Endothelial cell of umbilical vein (primary cell): ENCODE measurements around the gene ABAT. TPM values are rescaled to one million over a fixed set of nuclear protein-coding genes. Genes with fewer than 3 reads are reported as not detected.

Source experiments
- BruUV-seq: library from RNA; stranded (reverse); fragments of 400-500 nt; replicated peaks from 2 replicates; lab custom pipeline; 2021; lab: Mats Ljungman, UMichigan
- CTCF ChIA-PET: fragments of 300-600, 350-600 bp; sonication (Branson Sonifier 250); formaldehyde crosslinking; loops from one replicate; lab custom pipeline; 2021; ENCODE audit warnings: antibody characterized with exemption, inconsistent platforms; lab: Charles Lee
- POLR2A ChIA-PET: fragments of 300-600, 350-600 bp; sonication (Branson Sonifier 250); formaldehyde crosslinking; loops from one replicate; lab custom pipeline; 2021; ENCODE audit warnings: antibody characterized with exemption, inconsistent platforms; lab: Charles Lee
- DNase-seq: peaks from one replicate; pipeline ENCODE4 v3.0.0-alpha.2; 2011; ENCODE audit warnings: low read depth, low spot score
- FAIRE-seq: peaks from 2 replicates; lab custom pipeline; 2011; peaks lifted over from hg19 to GRCh38; lab: Jason Lieb, UNC
- H2AFZ ChIP-seq: 2 replicates; pipeline ENCODE4 v1.6.0; 2012; ENCODE audit warnings: low read depth, low read length, control low read depth, inconsistent platforms
- H3K27ac ChIP-seq: 2 replicates; pipeline ENCODE4 v1.5.1; 2011; ENCODE audit warnings: low read depth, mild to moderate bottlenecking, control low read depth, low read length, moderate library complexity; ENCODE audit not compliant: insufficient read depth
- H3K27me3 ChIP-seq, 2 experiments: 2 replicates each; pipeline versions ENCODE4 v1.6.0 to v1.6.1; 2011; ENCODE audit warnings: low read length in 2 of 2, mixed read lengths in 1 of 2; ENCODE audit not compliant: control insufficient read depth in 2 of 2, insufficient read depth in 2 of 2
- H3K36me3 ChIP-seq, 2 experiments: 2 replicates in 1 of 2; 3 replicates in 1 of 2; pipeline ENCODE4 v1.5.1; 2011; ENCODE audit warnings: low read length in 2 of 2, mild to moderate bottlenecking in 1 of 2, moderate library complexity in 1 of 2; ENCODE audit not compliant: control insufficient read depth in 2 of 2, insufficient read depth in 2 of 2; ENCODE audit errors: extremely low read depth in 1 of 2
- H3K4me1 ChIP-seq: 3 replicates; pipeline ENCODE4 v1.5.1; 2011; ENCODE audit warnings: mild to moderate bottlenecking, low read length; ENCODE audit not compliant: control insufficient read depth, insufficient read depth; ENCODE audit errors: extremely low read depth
- H3K4me2 ChIP-seq: 2 replicates; pipeline ENCODE4 v1.6.1; 2011; ENCODE audit warnings: low read length, control low read depth, mixed read lengths; ENCODE audit not compliant: insufficient read depth
- H3K4me3 ChIP-seq, 3 experiments: fragments of 200-600 bp in 1 of 3; sonication (generic), shearing (Covaris generic) in 1 of 3; replicated peaks in 1 of 3; 2 replicates each; pipeline ENCODE4 v1.5.1; 2011 to 2016; ENCODE audit warnings: control low read depth in 3 of 3, low read length in 3 of 3, mild to moderate bottlenecking in 2 of 3, inconsistent platforms in 1 of 3, low read depth in 1 of 3, moderate library complexity in 1 of 3; ENCODE audit not compliant: insufficient read depth in 1 of 3
- H3K79me2 ChIP-seq: 2 replicates; pipeline ENCODE4 v1.6.0; 2012; ENCODE audit warnings: low read length, inconsistent platforms; ENCODE audit not compliant: control insufficient read depth, insufficient read depth
- H3K9ac ChIP-seq: replicated peaks from 2 replicates; pipeline ENCODE3; 2011; ENCODE audit warnings: low read length, control low read depth; ENCODE audit not compliant: insufficient read depth; ENCODE audit errors: extremely low read depth
- H3K9me1 ChIP-seq: replicated peaks from 3 replicates; pipeline ENCODE4 v1.6.0; 2011; ENCODE audit warnings: mild to moderate bottlenecking, low read length; ENCODE audit not compliant: control insufficient read depth, insufficient read depth; ENCODE audit errors: extremely low read depth
- H3K9me3 ChIP-seq: replicated peaks from 2 replicates; pipeline ENCODE4 v1.5.1; 2012; ENCODE audit warnings: low read length, inconsistent platforms; ENCODE audit not compliant: control insufficient read depth, insufficient read depth
- H4K20me1 ChIP-seq: replicated peaks from 2 replicates; pipeline ENCODE3; 2011; ENCODE audit warnings: mild to moderate bottlenecking, low read length; ENCODE audit not compliant: control insufficient read depth, insufficient read depth; ENCODE audit errors: extremely low read depth
- FOS ChIP-seq: IDR thresholded peaks from 2 replicates; pipeline ENCODE4 v1.6.1; 2011; ENCODE audit warnings: mild to moderate bottlenecking, low read length, moderate library complexity, borderline replicate concordance; ENCODE audit not compliant: insufficient read depth
- JUN ChIP-seq: IDR thresholded peaks from 2 replicates; pipeline ENCODE4 v1.6.1; 2011; ENCODE audit warnings: borderline replicate concordance, low read depth; ENCODE audit not compliant: insufficient read length, insufficient read depth
- MYC ChIP-seq: IDR thresholded peaks from one replicate; pipeline ENCODE4 v1.6.1; 2011; ENCODE audit warnings: mild to moderate bottlenecking, low read depth, low read length
- POLR2A ChIP-seq: IDR thresholded peaks from 2 replicates; pipeline ENCODE4 v1.6.1; 2012; ENCODE audit warnings: low read depth, mild to moderate bottlenecking, control low read depth, low read length
- dilution Hi-C: fragments of 300-500 bp; cut with MboI; formaldehyde crosslinking; loops from one replicate; pipeline ENCODE4 v1.15.0; 2019; ENCODE audit warnings: low sequenced_read_pairs; ENCODE audit not compliant: extremely low pct_ligation_motif_present
- intact Hi-C: fragments of 100-400 bp; cut with micrococcal nuclease; formaldehyde crosslinking; loops from one replicate; pipeline ENCODE4 v1.10.0; 2022
- polyA plus RNA-seq, 4 experiments: library from polyadenylated mRNA; depleted of rRNA in 3 of 4; stranded (reverse) in 3 of 4; unstranded in 1 of 4; fragments of >200 nt; gene quantifications; 2 replicates each; pipeline versions ENCODE4 v1.2.1 to v1.2.3, GENCODE V29; 2011 to 2012; ENCODE audit warnings: missing spikeins in 1 of 4
- total RNA-seq: library from RNA; stranded (reverse); gene quantifications from 2 replicates; pipeline ENCODE4 v1.2.3, GENCODE V29; 2021
- TF ChIP-seq, protein P1 (sequence below), 2 donors: IDR thresholded peaks; 1 replicate in 1 of 2; 2 replicates in 1 of 2; pipeline ENCODE4 v1.5.1; 2011; ENCODE audit warnings: low read length in 2 of 2, mild to moderate bottlenecking in 2 of 2, moderate library complexity in 2 of 2, control low read depth in 1 of 2, inconsistent platforms in 1 of 2, low read depth in 1 of 2; ENCODE audit not compliant: insufficient read depth in 1 of 2; ENCODE audit errors: extremely low read depth in 1 of 2
- TF ChIP-seq, protein P2 (sequence below): IDR thresholded peaks from 2 replicates; pipeline ENCODE4 v1.6.1; 2011; ENCODE audit not compliant: insufficient read depth, insufficient read length

ABAT gene
- total and polyA plus RNA-seq, 2 donors (not counting 3 experiments of a cell fraction or from before 2014, with no cell fraction given), result 1.3 to 1.4 TPM

DNA sequence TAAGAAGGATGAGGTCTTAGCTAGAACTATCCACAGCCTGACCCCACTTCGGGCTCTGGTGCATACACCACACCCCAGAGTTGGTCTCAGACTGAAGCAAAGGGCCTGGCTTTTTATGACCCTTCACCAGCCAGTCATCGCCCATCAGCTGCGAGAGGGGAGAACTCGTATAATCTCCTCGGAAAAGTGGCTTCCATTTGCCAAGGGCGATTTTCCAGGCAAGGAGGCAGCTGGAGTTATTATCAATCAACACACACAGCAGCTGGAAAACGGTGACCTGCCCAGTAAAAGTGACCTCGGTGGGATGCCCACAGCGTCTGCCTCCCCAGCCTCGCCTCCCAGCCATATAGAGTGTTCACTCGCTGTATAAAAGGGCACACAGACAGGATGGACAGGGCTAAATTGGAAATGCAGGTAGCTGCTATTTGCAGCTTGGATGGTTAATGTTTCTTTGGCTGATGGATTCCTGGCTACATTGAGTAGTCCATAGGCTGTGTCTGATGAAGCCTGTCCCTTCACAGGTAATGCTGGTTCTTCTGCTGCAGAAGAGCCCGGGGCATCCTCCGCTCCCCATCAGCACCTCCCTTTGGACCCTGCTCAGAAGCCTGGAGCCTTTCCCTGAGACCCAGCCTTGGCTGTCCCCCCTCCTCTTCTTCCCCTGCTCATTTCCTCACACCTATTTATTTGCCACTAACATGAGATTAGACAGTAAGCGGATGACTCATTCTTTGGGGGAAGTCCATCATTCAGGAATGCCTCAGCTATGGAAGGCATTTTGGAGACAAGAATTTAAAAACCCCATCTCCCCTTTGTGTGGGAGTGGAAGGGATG, 77.3 kb downstream of the ABAT start:
- H3K4me1 ChIP-seq, result no peaks in the 10 kb centered on the region
- H3K79me2 ChIP-seq, result no peaks in the 10 kb centered on the region
- no peak overlapping the region for H3K27ac ChIP-seq
- DNase-seq (peak; percentile 13), FAIRE-seq (no peak)
- H2AFZ ChIP-seq, result no peak overlapping the region
- ChIA-PET CTCF (interaction anchor here (1.6 kb wide), 1 partner anchor 10 kb away, joined by 5 read pairs; no protein-coding TSS in a partner anchor), POLR2A (no interaction called here)
- no peak overlapping the region for H3K9ac ChIP-seq
- no TSS peak for BruUV-seq
- dilution Hi-C loops (no loop called here), intact Hi-C loops (no loop called here)
- H3K36me3 ChIP-seq, result no peaks in the 10 kb centered on the region
- no peaks in the 10 kb centered on the region for H4K20me1 ChIP-seq
- H3K4me2 ChIP-seq, result no peak overlapping the region
- no peaks in the 10 kb centered on the region for H3K9me3 ChIP-seq
- no peak overlapping the region for H3K4me3 ChIP-seq
- peak; percentile 46 for TF ChIP-seq FOS
- TF ChIP-seq, protein P1, sequence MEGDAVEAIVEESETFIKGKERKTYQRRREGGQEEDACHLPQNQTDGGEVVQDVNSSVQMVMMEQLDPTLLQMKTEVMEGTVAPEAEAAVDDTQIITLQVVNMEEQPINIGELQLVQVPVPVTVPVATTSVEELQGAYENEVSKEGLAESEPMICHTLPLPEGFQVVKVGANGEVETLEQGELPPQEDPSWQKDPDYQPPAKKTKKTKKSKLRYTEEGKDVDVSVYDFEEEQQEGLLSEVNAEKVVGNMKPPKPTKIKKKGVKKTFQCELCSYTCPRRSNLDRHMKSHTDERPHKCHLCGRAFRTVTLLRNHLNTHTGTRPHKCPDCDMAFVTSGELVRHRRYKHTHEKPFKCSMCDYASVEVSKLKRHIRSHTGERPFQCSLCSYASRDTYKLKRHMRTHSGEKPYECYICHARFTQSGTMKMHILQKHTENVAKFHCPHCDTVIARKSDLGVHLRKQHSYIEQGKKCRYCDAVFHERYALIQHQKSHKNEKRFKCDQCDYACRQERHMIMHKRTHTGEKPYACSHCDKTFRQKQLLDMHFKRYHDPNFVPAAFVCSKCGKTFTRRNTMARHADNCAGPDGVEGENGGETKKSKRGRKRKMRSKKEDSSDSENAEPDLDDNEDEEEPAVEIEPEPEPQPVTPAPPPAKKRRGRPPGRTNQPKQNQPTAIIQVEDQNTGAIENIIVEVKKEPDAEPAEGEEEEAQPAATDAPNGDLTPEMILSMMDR (IDR thresholded peaks at IDR 0.05; ENCODE audit: extremely low read depth in 1 of 2, insufficient read depth in 1 of 2, low read depth in 1 of 2, low read length in 2 of 2), result no peak
- TF ChIP-seq POLR2A, result no peak
- TF ChIP-seq JUN, result peak; percentile 24
- no peak for TF ChIP-seq MYC
- TF ChIP-seq, protein P2, sequence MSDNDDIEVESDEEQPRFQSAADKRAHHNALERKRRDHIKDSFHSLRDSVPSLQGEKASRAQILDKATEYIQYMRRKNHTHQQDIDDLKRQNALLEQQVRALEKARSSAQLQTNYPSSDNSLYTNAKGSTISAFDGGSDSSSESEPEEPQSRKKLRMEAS, result no peak
- no peaks in the 10 kb centered on the region for H3K27me3 ChIP-seq
- no peaks in the 10 kb centered on the region for H3K9me1 ChIP-seq
